Umbilical cord (tissue), 2 donors: ENCODE results near the gene TSBP1. TPM values are rescaled to one million over a fixed set of nuclear protein-coding genes. Genes with fewer than 3 reads are reported as not detected.
A peak's percentile ranks its signal among the peaks of the same experiment; 100 is the strongest.
"Not testable (repeated sequence)": the region's sequence is repeated elsewhere in the genome, so short reads cannot be mapped to it uniquely, and the experiment has no call there.

Experiments
- DNase-seq: peaks from one replicate; pipeline ENCODE4 v3.0.0-alpha.2; 2015; ENCODE audit warnings: low spot score
- total RNA-seq: library from RNA; depleted of rRNA; stranded (reverse); fragments of >200 nt; gene quantifications from one replicate; pipeline ENCODE4 v1.2.3, GENCODE V29; 2014; ENCODE audit warnings: low replicate concordance; ENCODE audit not compliant: insufficient read depth

TSBP1 gene
- total RNA-seq, 1 donor from 2014 or later, result 1.7 TPM

DNA sequence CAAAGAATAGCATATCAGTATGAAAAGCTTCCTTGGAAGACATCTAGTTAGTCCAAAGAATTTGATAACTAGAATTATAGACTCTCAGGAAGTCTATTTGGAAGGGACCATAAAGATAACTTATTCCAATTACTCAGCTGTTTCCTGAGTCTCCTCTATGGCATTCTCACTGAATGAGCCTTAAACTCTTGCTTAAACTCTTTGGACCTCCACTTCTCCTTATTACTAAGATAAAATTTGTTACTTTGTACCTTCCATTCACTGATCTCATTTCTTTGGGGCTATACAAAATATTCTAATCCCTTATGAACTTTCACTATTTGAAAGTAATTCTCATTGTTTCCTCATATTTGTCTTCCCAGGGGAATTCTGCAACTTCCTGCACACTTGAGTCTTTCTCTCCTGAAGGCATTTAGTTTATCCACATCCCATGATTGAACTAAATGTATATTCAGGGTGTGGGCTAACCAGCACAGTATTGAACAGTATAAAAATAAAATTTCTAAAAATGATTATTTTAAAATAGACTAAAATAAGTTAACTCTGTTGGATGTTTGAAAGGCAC, 80.7 kb downstream of the TSBP1 start:
- no peak for DNase-seq

DNA sequence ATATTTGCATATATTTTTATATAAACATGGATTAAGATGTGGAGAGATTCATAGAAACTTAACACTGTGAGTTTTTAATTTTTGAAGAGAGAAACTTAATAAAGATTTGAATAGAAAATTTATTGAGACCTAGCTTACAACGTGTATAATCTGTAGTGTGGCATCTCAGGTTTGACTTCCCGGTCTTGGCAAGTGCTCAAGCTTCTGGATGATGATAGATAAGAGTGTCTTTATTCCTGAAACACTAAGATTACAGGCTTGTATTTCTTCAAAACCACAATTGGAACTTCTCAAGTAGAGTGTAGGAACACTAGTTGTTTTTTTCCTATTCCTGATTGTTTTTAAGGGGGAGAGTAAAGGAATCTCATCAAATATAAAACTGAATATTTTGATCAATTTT, 83.3 kb downstream of the TSBP1 start:
- DNase-seq, result no peak

DNA sequence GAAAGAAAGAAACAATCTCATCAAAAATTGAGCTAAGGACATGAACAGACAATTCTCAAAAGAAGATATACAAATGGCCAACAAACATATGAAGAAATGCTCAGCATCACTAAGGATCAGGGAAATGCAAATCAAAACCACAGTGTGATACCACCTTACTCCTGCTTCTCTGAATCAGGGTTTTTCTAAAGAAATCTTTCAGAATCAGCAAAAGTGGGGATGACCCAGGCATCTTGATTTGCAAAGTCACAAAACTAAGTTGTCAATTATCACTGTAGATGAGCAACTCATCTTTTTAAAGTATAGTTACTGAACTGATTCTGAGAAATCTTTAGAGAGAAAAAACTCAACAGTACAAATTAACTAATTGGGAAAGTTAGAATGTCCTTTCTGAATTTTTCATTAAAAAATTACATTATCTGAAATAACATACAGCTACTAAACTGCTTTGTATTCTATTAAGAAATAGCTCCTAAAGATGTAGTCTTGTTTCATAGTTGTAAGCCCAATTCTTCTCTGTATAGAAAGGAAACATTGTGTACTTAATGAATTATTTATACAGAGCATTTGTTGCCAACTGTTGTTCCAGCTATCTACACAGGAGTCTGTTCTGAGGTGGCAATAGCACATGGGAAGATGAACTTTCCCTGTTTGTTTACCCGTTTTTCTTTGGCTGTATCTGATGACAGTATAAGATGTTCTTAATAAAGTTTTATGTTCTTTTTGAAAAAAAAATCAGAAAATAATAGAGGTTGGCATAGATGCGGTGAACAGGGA, 97.7 kb downstream of the TSBP1 start:
- DNase-seq, result not testable (repeated sequence)

DNA sequence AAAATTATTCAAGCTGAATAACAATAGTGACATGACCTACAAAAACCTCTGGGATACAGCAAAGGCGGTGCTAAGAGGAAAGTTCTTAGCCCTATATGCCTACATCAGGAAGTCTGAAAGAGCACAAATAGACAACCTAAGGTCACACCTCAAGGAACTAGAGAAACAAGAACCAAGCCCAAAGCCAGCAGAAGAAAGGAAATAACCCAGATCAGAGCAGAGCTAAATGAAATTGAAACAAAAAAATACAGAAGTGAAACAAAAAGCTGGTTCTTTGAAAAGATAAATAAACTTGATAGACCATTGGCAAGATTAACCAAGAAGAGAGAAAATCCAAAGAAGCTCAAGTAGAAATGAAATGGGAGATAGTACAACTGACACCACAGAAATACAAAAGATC, 100.3 kb downstream of the TSBP1 start:
- no peak for DNase-seq

DNA sequence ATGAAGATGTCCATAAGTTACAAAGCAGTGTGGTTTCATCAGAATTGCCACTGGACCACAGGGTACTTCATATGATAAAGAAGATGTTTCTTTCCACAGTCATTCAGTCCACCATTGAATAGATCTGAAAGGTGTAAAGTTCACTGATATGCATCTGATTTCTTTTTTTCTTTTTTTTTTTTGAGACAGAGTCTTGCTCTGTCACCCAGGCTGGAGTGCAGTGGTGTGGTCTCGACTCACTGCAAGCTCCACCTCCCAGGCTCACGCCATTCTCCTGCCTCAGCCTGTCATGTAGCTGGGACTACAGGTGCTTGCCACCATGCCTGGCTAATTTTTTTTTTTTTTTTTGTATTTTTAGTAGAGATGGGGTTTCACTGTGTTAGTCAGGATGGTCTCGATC, 103.2 kb downstream of the TSBP1 start:
- DNase-seq, result not testable (repeated sequence)

DNA sequence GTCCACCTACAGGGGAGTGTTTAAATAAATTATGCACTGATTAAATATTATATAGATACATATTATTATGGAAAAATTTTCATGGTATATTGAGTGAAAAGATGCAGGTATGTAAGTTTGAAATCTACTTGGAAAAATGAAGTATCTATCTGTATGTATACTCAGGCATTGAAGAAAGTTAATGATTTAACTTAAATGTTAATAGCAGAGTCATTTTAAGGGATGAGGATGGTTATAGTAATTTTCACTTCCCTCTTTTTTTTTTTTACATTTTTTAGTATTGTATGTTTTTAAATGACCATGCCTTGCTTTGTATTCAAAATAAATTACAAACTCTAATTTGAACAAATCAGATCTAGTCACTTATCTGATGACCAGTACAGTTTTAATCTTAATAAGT, 104.7 kb downstream of the TSBP1 start:
- no peak for DNase-seq

DNA sequence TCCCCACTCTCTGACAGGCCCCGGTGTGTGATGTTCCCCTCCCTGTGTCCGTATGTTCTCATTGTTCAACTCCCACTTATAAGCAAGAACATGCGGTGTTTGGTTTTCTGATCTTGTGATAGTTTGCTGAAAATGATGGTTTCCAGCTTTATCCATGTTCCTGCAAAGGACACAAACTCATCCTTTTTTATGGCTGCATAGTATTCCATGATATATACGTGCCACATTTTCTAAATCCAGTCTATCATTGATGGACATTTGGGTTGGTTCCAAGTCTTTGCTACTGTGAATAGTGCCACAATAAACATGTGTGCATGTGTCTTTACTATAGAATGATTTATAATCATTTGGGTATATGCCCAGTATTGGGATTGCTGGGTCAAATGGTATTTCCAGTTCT, 114.4 kb downstream of the TSBP1 start:
- not testable (repeated sequence) for DNase-seq

DNA sequence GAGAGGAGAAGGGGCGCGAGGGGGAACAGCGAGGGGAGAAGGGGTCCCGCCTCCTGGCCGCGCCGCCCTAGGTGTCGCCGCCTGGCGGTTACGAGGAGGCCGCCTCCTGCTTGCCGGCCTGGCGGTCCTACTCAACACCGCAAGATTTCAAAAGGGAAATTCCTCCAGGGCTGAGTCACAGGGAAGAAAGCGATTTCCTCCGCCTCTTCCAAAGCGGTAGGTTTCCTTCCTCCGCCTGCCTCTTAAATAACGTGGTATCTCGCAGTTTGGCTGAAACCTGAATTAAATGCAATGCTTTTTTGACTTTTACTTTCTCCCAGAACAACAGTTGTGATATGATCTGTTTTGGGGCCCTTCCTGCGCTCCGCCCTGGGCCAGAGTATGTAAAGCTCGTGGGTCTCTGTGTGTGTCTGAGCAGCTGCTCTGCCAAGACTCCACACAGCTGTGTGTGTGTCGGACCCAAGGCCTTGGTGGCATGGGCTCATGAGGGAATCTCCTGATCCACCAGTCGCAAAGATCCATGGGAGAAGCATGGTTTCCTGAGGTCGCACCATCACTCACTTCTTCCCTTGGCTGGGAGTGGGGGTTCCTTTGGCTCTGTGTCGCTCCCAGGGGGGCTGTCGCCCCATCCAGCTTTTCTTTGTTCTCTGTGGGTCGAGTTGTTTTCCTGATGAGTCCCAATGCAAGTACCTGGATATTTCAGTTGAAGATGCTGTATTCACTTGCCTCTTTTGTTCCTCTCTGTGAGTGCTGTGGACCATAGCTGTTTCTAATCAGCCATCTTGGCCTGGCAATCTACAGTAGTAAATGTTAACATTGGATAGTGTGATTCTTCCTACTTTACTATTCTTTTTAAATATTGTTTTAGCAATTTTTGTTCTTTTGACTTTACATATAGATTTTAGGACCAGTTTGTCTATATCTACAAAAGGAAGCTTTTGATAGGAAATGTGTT, 116.2 kb downstream of the TSBP1 start:
- DNase-seq, result peak; percentile 96

DNA sequence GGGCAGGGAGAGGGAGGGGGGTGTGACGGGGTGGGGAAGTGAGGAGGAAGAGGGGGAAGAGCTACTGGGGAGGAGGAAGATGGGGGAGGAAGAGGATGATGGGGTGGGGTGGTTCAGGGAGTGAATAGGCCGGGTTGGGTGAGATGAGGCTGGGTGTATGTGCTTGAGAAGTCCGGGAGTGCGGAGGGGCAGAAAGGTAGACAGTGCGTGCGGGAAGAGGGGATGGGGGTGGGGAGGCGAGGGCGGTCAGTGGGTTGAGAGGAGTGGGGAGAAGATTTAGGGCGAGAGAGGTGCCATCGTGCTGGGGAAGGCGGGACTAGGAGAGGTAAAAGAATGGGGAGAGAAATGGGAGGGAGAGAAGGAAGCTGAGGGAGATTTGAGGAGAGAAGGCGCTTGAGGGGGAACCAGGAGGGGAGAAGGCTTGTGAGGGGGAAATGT, 116.9 kb downstream of the TSBP1 start:
- peak; percentile 32 for DNase-seq

DNA sequence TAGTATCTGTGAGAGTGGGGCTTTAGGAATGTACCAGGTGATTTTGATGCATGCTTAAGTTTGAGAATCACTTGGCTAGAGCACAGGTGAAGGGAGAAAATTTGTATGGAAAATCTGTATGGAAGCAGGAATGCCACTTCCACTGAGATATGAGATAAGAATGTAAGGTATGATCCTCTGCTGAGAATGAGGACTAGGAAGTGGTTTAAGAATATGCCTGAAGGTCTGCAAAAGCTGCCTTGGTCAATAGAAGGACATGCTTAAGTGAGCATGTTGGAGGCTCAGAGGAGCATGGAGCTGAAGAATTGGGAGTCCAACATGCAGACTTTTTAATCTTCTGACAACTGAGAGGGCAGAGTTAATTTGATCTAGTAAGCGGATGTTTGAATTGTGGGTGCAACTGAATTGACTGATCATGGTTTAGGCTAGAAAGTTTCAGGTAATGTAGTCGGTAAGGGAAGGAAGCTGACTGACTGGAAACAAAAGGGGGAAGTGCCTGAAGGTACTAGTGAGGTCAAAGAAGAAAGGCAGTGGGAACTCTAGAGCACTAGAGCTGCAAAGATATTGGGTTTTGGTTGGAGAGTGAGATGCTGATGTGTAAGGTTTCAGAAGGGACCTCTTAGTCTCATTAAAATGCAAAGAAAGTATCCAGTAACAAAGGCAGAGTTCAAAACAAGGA, 119.2 kb downstream of the TSBP1 start:
- DNase-seq, result no peak

DNA sequence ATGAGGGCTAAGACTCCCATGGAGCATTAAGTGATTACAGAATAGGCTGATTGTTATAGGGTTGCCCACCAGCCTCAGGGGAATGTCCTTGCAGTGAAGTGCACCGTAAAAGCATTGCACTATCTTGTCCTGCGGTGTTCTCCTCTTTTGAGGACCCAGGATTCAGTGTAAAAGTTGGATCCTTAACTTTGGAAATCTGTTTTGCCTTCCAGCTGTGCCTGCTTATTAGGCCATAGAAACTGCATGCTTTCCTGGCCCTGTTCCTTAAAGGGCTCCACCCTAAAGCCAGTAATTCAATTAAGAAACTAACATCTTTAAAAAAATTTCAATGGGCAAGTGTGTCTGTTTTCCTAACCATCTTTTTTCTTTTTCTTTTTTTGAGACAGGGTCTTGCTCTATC, 122.4 kb downstream of the TSBP1 start:
- no peak for DNase-seq

DNA sequence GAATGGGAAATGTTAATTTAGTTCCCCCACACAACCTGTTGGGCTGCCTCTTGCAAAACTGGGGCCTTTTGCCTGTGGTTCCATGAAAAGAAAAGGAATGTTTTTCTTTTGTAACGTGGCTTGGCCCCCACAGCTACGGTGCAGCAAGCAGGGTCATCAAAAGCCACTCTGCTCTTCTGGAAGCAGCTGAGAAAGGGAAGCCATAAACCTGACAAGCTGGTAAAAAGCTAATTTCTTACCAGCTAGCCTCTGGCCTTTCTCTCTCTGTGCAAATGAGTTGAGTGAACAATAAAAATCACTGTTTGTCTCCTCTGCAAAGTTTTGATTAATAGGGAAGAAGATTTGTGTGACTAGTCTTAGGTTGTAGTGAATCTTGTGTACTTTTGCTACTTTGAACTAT, 124.3 kb downstream of the TSBP1 start:
- DNase-seq, result no peak

DNA sequence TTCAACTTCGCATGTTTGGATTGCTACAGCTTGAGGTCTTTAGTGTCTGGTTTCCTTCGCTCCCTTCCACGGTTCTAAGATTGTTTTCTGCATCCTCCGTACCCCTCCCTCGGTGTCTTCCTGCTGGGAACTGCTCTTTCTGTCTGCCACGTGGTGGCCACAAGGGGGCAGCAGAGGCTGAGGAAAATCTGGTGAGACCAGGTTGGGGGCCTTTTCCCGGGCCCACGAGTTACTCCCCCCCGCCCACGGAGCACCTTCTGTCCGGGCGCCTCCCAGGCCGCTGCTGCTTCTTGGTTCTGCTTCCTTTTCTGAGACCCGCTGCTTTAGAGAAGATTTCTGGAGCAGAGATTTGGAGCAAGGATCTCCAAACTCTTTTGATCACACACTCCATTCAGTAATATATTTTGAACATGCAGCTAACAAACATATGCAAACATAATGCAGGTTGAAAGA, 126.7 kb downstream of the TSBP1 start:
- peak; percentile 90 for DNase-seq

DNA sequence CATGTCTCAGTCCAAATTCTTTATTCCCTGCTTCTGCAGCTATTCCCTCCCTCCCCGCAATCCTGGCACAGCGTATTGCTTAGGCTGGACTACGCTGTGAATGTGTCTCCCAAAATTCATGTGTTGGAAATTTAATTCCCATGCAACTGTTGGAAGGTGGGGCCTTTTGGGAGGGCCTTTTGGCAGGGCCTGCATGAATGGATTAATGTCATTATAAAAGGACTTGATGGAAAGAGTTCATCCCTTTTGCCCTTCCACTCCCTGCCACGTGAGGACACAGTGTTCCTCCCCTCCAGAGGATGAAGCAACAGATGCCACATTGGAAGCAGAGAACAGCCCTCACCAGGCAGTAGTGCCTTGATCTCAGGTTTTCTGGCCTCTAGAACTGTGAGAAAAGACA, 127.4 kb downstream of the TSBP1 start:
- no peak for DNase-seq

Other genes with a start within 250 kb of the TSBP1 start
- gene ATF6B, start 243.7 kb downstream of the TSBP1 start, total RNA-seq, result 14.4 TPM
- 1.2 TPM for gene FKBPL, start 241.6 kb downstream of the TSBP1 start, total RNA-seq
- 1.2 TPM for gene PRRT1, start 220.0 kb downstream of the TSBP1 start, total RNA-seq
- 9.6 TPM for gene PPT2, start 217.8 kb downstream of the TSBP1 start, total RNA-seq
- 1.9 TPM for gene EGFL8, start 207.3 kb downstream of the TSBP1 start, total RNA-seq
- 11.1 TPM for gene AGPAT1, start 195.8 kb downstream of the TSBP1 start, total RNA-seq
- 29.4 TPM for gene RNF5, start 193.5 kb downstream of the TSBP1 start, total RNA-seq
- 2.9 TPM for gene AGER, start 187.7 kb downstream of the TSBP1 start, total RNA-seq
- 42.6 TPM for gene PBX2, start 181.7 kb downstream of the TSBP1 start, total RNA-seq
- 1.2 TPM for gene GPSM3, start 179.3 kb downstream of the TSBP1 start, total RNA-seq
- gene NOTCH4, start 147.8 kb downstream of the TSBP1 start, total RNA-seq, result 6.7 TPM
- gene BTNL2, start 35.3 kb upstream of the TSBP1 start, total RNA-seq, result not detected
- gene HLA-DRA, start 68.0 kb upstream of the TSBP1 start, total RNA-seq, result 47.4 TPM
- 2.9 TPM for gene HLA-DRB5, start 158.4 kb upstream of the TSBP1 start, total RNA-seq
- 25.5 TPM for gene HLA-DRB1, start 217.9 kb upstream of the TSBP1 start, total RNA-seq